C4-2B (cell line): Measurements from ENCODE around the gene ROCK1.

Experiments
- H3K27ac ChIP-seq: fragments of 450-650 bp; 2 replicates; pipeline ENCODE4 v1.5.1; 2017
- ZFX ChIP-seq: fragments of 450-650 bp; IDR thresholded peaks from 2 replicates; pipeline ENCODE4 v1.6.1; 2017
- TF ChIP-seq, protein P1 (sequence below): fragments of 450-650 bp; conservative IDR thresholded peaks from 2 replicates; pipeline ENCODE4 v1.5.1; 2017; ENCODE audit warnings: mild to moderate bottlenecking

ROCK1 gene

DNA sequence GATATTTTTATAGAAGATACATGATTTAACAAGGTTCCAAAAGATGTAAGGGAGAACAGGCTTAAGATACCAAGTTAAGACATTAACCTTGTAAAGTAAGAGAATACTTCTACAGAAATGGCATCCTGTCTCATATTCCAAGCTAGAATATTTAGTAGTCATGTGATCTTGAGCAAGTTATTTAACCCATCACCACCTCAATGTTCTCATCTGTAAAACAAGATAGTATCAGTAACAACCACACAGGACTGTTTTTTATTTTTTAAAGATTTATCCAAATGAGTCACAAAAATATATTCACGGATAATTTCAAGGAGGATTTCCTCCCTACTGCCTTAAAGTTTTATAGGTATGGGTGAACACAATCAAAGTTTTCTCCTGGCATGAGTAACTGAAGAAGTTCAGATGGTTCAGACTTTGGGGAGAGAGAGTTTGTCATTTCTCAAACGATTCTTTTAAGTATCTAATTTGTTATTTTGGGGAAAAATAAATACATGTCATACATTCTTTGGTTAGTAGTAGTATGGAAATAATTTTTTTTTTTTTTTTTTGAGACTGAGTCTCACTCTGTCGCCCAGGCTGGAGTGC, 25.9 kb downstream of the ROCK1 start:
- no peak overlapping the region for H3K27ac ChIP-seq
- TF ChIP-seq ZFX: no peak
- TF ChIP-seq, protein P1, sequence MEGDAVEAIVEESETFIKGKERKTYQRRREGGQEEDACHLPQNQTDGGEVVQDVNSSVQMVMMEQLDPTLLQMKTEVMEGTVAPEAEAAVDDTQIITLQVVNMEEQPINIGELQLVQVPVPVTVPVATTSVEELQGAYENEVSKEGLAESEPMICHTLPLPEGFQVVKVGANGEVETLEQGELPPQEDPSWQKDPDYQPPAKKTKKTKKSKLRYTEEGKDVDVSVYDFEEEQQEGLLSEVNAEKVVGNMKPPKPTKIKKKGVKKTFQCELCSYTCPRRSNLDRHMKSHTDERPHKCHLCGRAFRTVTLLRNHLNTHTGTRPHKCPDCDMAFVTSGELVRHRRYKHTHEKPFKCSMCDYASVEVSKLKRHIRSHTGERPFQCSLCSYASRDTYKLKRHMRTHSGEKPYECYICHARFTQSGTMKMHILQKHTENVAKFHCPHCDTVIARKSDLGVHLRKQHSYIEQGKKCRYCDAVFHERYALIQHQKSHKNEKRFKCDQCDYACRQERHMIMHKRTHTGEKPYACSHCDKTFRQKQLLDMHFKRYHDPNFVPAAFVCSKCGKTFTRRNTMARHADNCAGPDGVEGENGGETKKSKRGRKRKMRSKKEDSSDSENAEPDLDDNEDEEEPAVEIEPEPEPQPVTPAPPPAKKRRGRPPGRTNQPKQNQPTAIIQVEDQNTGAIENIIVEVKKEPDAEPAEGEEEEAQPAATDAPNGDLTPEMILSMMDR: no peak

DNA sequence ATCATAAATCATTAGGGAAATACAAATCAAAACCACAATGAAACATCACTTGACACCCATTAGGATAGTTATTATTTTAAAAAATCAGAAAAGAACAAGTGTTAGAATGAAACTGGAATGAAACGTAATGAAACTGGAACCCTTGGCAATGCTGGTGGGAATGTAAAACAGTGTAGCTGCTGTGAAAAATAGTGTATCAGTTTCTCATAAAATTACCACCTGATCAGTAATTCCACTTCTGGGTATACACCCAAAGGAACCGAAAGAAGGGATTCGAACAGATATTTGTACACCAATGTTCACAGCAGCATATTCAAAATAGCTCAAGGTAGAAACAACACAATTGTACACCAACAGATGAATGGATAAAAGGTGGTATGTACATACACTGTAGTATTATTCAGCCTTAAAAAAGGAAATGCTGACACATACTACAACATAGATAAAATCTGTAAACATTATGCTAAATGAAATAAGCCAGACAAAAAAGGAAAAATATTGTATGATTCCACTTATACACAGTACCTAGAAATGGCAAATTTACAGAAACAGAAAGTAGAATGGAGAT, 27.0 kb downstream of the ROCK1 start:
- no peak for TF ChIP-seq ZFX
- TF ChIP-seq, protein P1: no peak
- H3K27ac ChIP-seq: no peak overlapping the region

DNA sequence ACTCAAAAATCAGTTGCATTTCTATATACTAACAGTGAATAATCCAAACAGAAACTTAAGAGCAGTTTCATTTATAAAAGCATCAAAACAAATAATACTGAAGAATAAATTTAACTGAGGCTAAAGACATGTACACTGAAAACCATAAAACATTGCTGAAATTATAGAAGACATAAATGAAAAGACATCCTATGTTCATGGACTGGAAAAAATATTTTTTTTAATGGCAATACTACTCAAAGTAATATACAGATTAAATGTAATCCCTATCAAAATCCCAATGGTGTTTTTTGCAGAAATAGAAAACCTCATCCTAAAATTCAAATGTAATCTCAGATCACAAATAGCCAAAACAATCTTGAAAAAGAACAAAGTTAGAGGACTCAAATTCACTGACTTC, 28.6 kb downstream of the ROCK1 start:
- TF ChIP-seq, protein P1: no peak
- TF ChIP-seq ZFX: no peak
- no peak overlapping the region for H3K27ac ChIP-seq

DNA sequence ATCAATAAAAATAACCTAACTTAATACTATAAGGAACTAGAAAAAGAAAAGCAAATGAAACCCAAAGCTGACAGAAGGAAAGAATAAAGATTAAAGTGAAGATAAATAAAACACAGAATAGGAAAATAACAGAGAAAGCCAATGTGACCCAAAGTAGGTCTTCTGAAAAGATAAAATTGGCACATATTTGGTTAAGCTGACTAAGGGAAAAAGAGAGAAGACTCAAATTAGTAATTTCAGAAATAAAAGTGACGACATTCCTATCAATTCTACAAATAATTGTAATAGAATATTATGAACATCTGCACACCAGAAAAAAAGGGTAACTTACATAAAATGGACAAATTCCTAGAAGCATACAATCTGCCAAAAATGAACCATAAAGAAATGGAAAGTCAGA, 30.2 kb downstream of the ROCK1 start:
- no peak overlapping the region for H3K27ac ChIP-seq
- TF ChIP-seq, protein P1: no peak
- no peak for TF ChIP-seq ZFX

DNA sequence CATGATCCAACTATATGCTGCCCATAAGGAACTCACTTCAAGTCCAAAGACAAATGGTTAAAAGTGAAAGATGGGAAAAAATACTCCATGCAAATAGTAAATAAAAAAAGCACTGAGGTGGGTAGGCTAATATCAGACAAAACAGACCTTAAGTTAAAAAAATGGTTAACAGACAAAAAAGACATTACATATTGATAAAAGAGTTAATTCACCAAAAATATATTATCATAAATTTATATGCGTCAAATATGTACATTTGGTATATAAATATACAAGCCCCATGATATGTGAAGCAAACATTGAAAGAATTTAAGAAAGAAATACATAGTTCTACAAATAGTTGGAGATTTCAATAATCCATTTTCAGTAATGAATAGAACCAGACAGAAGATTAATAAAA, 31.0 kb downstream of the ROCK1 start:
- no peak for TF ChIP-seq ZFX
- TF ChIP-seq, protein P1: no peak
- no peak overlapping the region for H3K27ac ChIP-seq

DNA sequence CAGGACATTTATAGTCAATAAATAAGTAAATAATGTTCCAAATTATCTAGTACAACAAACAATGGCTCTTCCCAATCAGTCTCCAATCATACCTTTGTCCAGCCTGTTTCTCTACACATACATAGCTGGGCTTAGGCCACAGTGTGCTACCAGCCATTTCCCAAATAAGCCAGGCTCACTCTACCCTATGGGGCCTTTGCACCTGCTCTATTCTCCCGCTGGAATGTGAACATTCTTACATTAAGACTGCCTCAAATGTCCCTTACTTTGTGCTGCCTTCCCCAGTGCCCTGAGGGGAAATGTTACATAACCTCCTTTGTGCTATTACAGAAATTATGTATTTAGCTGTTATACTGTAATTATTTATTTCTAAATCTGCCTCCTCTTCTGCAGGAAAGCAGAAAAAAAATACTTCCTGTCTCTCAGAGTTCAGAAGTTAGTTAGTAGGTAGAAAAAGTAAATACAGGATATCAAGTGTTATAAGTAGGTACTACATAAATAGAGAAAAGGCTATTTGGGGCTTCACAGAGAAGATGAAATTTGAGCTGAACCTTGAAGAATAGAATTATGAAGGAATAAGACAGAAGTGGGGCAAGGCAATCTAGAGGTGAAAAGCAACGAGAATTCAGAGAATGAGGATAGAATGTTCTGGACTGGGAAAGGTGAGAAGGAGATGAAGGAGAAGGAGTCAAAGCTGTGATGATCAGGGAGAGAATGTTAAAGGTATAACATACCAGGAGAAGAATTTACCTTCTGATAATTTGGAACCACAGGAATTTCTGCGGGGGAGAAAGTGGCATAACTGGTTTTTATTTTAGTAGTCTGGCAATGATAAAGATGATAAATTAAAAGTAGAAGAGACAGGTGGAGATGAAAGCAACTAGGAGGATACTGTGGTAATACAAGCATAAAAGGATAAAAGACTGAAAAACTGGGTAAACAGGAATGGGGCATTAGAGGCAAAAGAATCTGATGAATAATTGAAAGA, 37.0 kb downstream of the ROCK1 start:
- peak overlapping the region; percentile 73 for H3K27ac ChIP-seq
- TF ChIP-seq, protein P1: no peak
- TF ChIP-seq ZFX: no peak

DNA sequence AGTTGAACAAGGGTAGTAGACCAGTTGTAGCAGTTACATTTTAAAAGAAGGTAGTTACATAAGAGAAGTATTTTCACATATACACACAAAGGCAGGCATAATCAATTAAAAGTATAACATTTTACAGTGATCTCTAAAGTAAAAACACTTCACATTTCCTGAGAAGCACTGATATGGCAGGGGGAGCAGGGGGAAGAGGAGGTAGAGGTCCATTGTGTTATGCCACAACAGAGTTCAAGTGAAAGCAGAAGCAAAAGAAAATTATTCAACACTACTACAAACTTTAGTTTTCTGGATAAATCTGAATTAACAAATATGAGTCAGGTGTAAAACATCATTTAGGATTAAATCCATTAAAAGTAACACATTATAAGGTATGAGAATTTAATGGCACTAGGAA, 38.4 kb downstream of the ROCK1 start:
- TF ChIP-seq, protein P1: no peak
- no peak overlapping the region for H3K27ac ChIP-seq
